Right lung (tissue), 5 donors: ENCODE results near the gene TP53RK. TPM values are rescaled to one million over a fixed set of nuclear protein-coding genes. Genes with fewer than 3 reads are reported as not detected.
A peak's percentile ranks its signal among the peaks of the same experiment; 100 is the strongest.
"Not testable (repeated sequence)": the region's sequence is repeated elsewhere in the genome, so short reads cannot be mapped to it uniquely, and the experiment has no call there.

Source experiments
- DNase-seq, 2 donors: peaks; one replicate each; pipeline ENCODE4 v3.0.0-alpha.2; 2013
- polyA plus RNA-seq, 5 donors: library from polyadenylated mRNA; unstranded; fragments of 120-200 nt; gene quantifications; one replicate each; pipeline versions ENCODE4 v1.2.1 to v1.2.3, GENCODE V29; 2013; ENCODE audit warnings: inconsistent platforms in 1 of 5, low replicate concordance in 1 of 5; ENCODE audit not compliant: insufficient read length in 5 of 5, insufficient read depth in 1 of 5

TP53RK gene
- polyA plus RNA-seq, 5 donors: 13.4 to 17.2 (median 15.1) TPM

DNA sequence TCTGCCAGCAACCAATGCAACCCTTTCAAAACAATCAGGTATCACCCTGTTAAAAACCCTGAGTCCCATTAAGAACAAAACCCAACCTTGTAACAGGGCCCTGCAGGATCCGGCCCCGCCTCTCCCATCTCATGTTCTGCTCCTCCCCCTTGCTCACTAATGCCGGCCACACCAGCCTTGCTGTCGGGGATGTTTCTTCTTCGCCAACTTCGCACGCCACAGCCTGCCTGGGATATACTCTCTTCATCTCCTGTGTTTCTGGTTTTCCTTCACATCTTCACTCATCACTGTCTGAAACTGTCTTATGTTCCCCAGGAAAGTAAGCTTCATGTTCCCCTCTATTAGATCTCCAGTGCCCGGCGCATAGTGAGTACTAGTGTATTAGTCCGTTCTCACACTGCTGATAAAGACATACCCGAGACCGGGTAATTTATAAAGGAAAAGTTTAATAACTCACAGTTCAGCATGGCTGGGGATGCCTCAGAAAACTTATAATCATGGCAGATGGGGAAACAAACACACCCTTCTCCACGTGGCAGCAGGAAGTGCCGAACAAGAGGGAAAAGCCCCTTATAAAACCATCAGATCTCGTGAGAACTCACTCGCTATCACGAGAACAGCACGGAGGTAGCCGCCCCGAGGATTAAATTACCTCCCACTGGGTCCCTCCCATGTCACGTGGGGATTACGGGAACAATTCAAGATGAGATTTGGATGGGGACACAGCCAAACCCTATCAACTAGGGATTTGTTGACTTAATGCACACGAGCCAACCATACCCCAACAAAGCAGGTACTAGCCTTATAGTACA, 5.1 kb downstream of the TP53RK start:
- DNase-seq: peak in 1 of 2 donors; percentile 61

DNA sequence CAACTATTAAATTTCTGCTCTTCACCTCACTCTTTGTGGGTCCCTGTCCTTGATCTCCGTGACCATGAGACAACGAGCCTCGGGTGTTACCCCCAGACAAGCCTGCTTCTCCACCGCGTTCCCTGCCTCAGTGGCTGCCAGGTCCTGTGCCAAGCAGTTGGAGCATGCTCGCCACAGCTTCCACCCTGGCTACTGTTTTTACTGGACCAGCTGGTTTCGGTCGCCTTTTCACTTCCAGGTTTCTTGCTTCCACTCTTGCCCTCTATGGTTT, 5.6 kb downstream of the TP53RK start:
- DNase-seq: no peak

DNA sequence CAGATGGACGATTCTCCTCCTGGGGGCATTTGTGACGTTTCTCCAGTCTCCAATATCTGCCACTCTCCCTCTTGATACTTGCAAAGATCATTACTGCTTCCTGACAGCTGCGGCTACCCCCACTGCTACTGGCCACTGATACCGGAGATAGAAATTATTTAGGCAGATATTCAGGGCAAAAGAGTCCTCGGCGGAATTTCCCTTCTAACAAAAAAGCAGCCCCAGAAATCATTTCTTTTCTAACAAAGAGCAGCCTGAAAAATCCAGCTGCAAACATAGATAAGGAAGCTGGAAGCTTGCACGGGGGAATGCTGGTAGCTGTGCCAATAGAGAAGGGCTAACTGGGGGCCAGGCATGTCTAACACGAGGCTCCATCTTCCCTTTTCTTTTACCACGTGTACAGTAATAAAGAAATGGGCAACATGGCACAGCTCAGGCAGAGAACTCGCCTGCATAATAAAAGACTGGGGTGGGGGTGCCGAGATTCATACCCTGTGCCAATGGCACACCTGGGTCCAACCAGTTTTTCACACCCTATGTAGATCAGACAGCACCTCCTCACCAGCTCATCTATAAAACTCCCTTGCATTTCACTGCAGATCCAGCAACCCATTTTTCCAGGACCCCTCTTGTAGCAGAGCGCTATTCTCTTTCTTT, 6.1 kb downstream of the TP53RK start:
- peak in 1 of 2 donors; percentile 48 for DNase-seq

- DNase-seq: no peak
Observed at GRCh38 chr20:46682063-46682821, 7.0 kb downstream of the TP53RK start.

DNA sequence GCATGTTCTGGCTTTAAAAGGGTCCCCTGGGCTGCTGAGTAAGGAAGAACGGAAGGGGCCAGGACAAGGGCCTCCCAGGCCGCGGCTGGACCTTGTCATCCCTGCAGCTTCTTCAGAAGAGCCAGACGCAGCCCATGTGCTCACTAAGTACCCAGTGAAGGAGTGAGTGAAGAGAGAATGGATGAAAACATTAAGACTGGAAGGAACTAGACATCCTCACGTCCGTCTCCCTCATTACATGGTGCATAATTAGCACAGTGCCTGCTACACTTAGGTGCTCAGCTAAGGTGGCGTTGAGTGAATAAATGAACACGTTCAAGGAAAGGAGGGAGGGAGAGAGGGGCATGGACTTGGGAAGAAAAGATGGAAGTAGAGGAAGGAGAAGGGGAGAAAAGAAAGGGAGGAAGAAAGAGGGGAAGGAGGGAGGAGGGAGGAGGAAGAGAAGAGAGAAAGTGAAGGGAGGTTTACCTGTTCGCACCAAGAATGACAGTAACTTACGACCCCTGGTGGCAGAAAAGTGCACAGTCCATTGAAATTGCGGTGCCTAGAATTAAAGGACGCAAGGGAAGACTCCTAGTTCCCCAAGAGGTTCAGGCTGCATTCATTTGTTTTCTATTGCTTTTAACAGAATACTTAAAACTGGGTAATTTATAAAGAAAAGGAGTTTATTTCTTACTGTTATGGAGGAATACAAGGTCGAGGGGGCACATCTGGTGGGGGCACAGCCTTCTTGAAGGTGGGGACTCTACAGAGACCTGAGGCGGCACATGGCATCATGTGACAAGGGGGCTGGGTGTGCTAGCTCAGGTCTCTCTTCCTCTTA, 8.0 kb downstream of the TP53RK start:
- peak in 1 of 2 donors; percentile 60 for DNase-seq

- no peak for DNase-seq
Observed at GRCh38 chr20:46680684-46681031, 8.6 kb downstream of the TP53RK start.

- no peak for DNase-seq
Observed at GRCh38 chr20:46678516-46678915, 10.7 kb downstream of the TP53RK start.

GRCh38 chr20:46677608-46678007, 11.6 kb downstream of the TP53RK start:
- DNase-seq: no peak

GRCh38 chr20:46676649-46677316, 12.5 kb downstream of the TP53RK start:
- not testable (repeated sequence) for DNase-seq

GRCh38 chr20:46674253-46675083, 14.8 kb downstream of the TP53RK start:
- no peak for DNase-seq

GRCh38 chr20:46673394-46674252, 15.6 kb downstream of the TP53RK start:
- DNase-seq: no peak

DNA sequence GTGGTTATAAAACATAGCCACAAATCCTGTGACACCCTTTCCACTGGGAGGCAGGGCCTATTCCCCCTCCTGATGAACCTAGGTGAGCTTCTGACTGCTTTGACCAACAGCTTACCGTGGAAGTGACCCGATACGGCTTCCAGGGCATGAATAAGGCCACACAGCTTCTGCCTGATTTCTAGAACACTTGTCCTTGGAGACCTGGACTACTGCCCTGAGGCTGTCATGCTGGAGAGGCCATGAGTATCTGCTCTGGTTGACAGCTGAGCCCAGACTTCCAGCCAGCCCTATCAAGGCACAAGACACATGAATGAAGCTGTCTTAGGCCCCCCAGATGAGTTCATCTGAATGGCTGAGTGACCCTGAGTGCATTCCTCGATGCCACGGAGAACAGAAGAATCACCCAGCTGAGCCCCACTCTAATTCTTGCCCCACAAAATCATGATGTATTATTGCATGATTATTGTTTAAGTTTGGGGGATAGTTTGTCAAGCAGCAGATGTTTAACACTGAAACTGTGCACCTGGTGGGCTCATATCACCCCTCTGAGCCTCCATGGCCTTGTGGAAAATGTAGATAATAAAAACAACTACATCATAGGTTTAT, 16.6 kb downstream of the TP53RK start:
- no peak for DNase-seq

DNA sequence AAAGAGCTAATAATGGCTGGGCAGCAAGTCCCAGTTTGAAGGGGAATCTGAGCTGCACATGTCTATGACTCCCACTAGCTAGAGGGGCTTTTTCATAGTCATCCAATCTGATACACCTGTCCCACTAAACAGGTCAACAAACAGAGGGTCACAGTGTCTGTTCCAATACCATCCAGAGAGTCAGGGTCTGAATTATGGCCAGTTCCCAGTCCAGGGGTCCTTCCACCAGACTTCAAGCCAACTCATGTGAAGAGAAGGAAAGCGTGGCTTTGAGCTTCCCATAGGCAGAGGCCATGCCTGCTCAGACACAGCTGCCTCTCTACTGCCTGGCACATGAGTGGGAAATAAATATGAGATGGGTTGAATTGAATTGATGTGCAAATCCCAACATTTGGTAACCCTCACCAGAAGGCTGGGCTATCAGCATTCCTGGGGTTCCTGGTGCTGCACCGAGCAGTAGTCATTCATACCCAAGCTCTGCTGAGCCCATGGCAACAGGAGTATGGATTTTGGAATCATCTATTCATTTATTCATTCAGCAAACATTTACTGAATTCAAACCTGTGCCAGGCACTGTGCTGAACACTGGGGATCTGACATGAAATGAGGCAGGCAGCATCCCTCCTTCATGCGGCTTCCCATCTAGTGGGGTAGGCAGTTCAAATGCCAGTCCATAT, 17.2 kb downstream of the TP53RK start:
- no peak for DNase-seq

GRCh38 chr20:46670585-46671584, 18.4 kb downstream of the TP53RK start:
- DNase-seq: no peak

DNA sequence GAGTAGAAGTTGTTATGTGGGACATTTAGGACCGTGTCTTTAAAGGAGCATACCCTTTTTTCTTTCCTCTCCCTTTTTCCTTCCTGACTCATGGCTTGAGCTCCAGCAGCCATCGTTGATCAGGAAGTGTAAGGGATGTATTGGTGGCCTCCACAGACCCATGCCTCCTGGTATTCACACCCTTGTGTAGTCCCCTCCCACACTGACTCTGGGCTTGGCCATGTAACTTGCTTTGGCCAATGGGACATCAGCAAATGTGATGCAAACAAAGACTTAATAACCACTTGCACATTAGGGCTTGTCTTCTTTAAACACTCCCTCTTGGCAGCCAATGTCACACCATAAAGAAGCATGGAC, 19.0 kb downstream of the TP53RK start:
- no peak for DNase-seq

- DNase-seq: no peak
Observed at GRCh38 chr20:46666818-46667515, 22.3 kb downstream of the TP53RK start.

- DNase-seq: no peak
Observed at GRCh38 chr20:46666306-46666705, 22.9 kb downstream of the TP53RK start.
